ELF-1 (cell line): Measurements from ENCODE around the gene SCGB1D1.
A peak's percentile ranks its signal among the peaks of the same experiment; 100 is the strongest.

ENCODE experiments used
- DNase-seq: peaks from one replicate; pipeline ENCODE4 v3.0.0-alpha.2; 2016; ENCODE audit warnings: low read depth, low spot score

The SCGB1D1 gene

GRCh38 chr11:62233730-62234129, 43.7 kb downstream of the SCGB1D1 start:
- DNase-seq, result no peak

DNA sequence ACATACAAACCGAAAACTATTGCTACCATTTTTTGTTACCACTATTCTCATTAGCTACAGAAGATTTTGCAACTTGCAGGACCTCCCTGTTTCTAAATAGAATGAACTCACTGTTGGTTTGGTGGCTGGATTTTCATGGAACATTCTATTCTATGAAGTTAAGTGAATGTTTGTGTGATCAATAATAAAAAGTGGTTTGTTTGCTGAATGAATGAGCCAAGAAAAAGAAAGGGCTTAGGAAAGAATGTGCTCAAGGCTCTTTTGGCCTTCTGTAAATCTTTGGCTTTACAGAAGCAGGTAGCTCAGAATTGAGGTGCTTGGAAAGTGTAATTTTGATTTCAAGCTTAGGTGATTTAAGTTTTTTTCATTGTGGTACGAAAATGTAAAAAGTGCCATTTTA, 46.2 kb downstream of the SCGB1D1 start:
- DNase-seq, result no peak

DNA sequence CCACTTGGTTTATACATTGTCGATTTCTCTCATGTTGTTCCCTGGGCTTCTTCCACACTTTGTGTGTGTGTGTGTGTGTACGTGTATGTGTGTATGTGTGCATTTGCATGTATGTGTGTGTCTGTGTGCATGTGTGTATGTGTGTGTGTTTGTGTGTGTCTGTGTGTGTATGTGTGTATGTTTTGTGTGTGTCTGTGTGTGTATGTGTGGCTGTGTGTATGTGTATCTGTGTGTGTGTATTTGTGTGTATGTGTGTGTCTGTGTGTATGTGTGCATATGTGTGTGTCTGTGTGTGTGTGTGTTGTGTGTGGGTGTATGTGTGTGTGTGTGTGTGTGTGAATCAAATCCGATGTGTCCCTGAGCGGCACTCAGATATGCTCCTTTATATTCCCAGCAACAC, 47.5 kb downstream of the SCGB1D1 start:
- no peak for DNase-seq

GRCh38 chr11:62238151-62238550, 48.1 kb downstream of the SCGB1D1 start:
- DNase-seq, result no peak

DNA sequence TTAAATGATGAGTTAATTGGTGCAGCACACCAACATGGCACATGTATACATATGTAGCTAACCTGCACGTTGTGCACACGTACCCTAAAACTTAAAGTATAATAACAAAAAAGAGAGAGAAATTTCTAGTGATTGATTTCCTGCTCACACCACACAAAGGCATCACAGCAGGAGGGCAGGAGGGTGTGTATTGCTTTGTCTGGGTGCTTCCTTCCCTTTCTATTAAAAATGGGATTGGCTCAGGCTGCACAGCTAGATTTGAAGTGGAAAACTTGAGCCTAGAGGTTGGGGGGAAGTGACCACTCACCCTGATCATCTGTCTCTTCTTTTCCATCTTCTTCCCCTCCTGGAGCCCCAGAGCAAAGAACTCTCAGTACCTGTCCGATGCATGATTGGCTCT, 51.1 kb downstream of the SCGB1D1 start:
- DNase-seq, result no peak

GRCh38 chr11:62242021-62242420, 52.0 kb downstream of the SCGB1D1 start, which contains the start of gene SCGB1D2:
Gene SCGB1D2, plus strand, starts transcription at chr11:62242239. Its CDS starts 69 bp downstream, at chr11:62242308.
- DNase-seq, result peak; percentile 92
